Ascending aorta (tissue), 2 donors: ENCODE data around the gene RAB15. TPM values are rescaled to one million over a fixed set of nuclear protein-coding genes. Genes with fewer than 3 reads are reported as not detected.

Experiments used
- DNase-seq, 2 donors: peaks; one replicate each; pipeline ENCODE4 v3.0.0-alpha.2; 2019; ENCODE audit warnings: low spot score in 2 of 2
- H3K27ac ChIP-seq, 2 donors: fragments of 200-600 bp; sonication (generic); one replicate each; pipeline ENCODE4 v1.5.1; 2016 to 2017; ENCODE audit warnings: mild to moderate bottlenecking in 1 of 2
- H3K27me3 ChIP-seq: fragments of 200-600 bp; sonication (generic); one replicate; pipeline ENCODE4 v1.5.1; 2017
- H3K36me3 ChIP-seq, 2 donors: fragments of 200-600 bp; sonication (generic); one replicate each; pipeline ENCODE4 v1.5.1; 2016
- H3K4me1 ChIP-seq, 2 donors: fragments of 200-600 bp; sonication (generic); one replicate each; pipeline ENCODE4 v1.5.1; 2016 to 2017; ENCODE audit warnings: mild to moderate bottlenecking in 1 of 2
- H3K4me3 ChIP-seq, 2 donors: fragments of 200-600 bp; sonication (generic); one replicate each; pipeline ENCODE4 v1.5.1; 2016 to 2017; ENCODE audit warnings: mild to moderate bottlenecking in 1 of 2
- H3K9me3 ChIP-seq, 2 donors: fragments of 200-600 bp; sonication (generic); one replicate each; pipeline ENCODE4 v1.5.1; 2016
- CTCF ChIP-seq, 3 experiments: fragments of 200-600 bp in 2 of 3; fragments of 450-650 bp in 1 of 3; sonication (generic) in 2 of 3; IDR thresholded peaks; one replicate each; pipeline ENCODE4 v1.5.1; 2016 to 2019; ENCODE audit warnings: antibody characterized with exemption in 3 of 3, mild to moderate bottlenecking in 1 of 3, moderate library complexity in 1 of 3
- intact Hi-C: fragments of 100-400 bp; cut with DNase I; formaldehyde crosslinking; loops from one replicate; pipeline ENCODE4 v1.15.1; 2023
- total RNA-seq: library from RNA; depleted of rRNA; stranded (reverse); fragments of >200 nt; gene quantifications from one replicate; pipeline ENCODE4 v1.1.0, GENCODE V29; 2016

RAB15 gene
- total RNA-seq, 1 donor from 2014 or later, result 1.6 TPM

- no peak overlapping the region for H3K27ac ChIP-seq
- TF ChIP-seq CTCF (IDR thresholded peaks at IDR 0.05), result no peak
- intact Hi-C loops, result loop anchor here (5.0 kb wide), 1 partner anchor 57 kb away; no protein-coding TSS in a partner anchor
Observed at GRCh38 chr14:64974563-64974962, 2.4 kb upstream of the RAB15 start.

GRCh38 chr14:64973826-64974225, 1.7 kb upstream of the RAB15 start:
- TF ChIP-seq CTCF (IDR thresholded peaks at IDR 0.05), result no peak
- intact Hi-C loops, result loop anchor here (5.0 kb wide), 1 partner anchor 57 kb away; no protein-coding TSS in a partner anchor
- no peaks in the 10 kb centered on the region for H3K27me3 ChIP-seq
- DNase-seq, result no peak
- no peaks in the 10 kb centered on the region for H3K36me3 ChIP-seq
- H3K4me3 ChIP-seq, result no peak overlapping the region
- H3K27ac ChIP-seq, result no peak overlapping the region
- peaks cover 9 to 12% of the 10 kb centered on the region in 2 donors for H3K4me1 ChIP-seq
- no peaks in the 10 kb centered on the region for H3K9me3 ChIP-seq

More at GRCh38 chr14:64974563-64974962, 2.4 kb upstream of the RAB15 start:
- H3K27me3 ChIP-seq, result no peaks in the 10 kb centered on the region
- no peaks in the 10 kb centered on the region for H3K9me3 ChIP-seq
- H3K4me3 ChIP-seq, result no peak overlapping the region
- H3K36me3 ChIP-seq, result no peaks in the 10 kb centered on the region
- no peak for DNase-seq
- H3K4me1 ChIP-seq, result peaks cover 9 to 12% of the 10 kb centered on the region in 2 donors

GRCh38 chr14:64973026-64973442, 898 bp upstream of the RAB15 start:
- H3K9me3 ChIP-seq, result no peaks in the 10 kb centered on the region
- H3K4me1 ChIP-seq, result peaks cover 9 to 12% of the 10 kb centered on the region in 2 donors
- no peak for TF ChIP-seq CTCF (IDR thresholded peaks at IDR 0.05)
- intact Hi-C loops, result loop anchor here (5.0 kb wide), 1 partner anchor 56 kb away; no protein-coding TSS in a partner anchor
- H3K4me3 ChIP-seq, result peak overlapping the region in 1 of 2 donors; percentile 77
- H3K27me3 ChIP-seq, result no peaks in the 10 kb centered on the region
- no peak for DNase-seq
- H3K27ac ChIP-seq, result peak overlapping the region in 1 of 2 donors; percentile 32
- H3K36me3 ChIP-seq, result no peaks in the 10 kb centered on the region

- Histone ChIP-seq H3K36me3 (no peaks in the 10 kb centered on the region), H3K4me3 (peak overlapping the region; percentile 69 to 77), H3K27me3 (no peaks in the 10 kb centered on the region), H3K4me1 (peaks cover 9 to 12% of the 10 kb centered on the region in 2 donors), H3K9me3 (no peaks in the 10 kb centered on the region), H3K27ac (no peak overlapping the region)
- TF ChIP-seq CTCF (IDR thresholded peaks at IDR 0.05), result no peak
- no peak for DNase-seq
- intact Hi-C loops, result loop anchor here (5.0 kb wide), 1 partner anchor 54 kb away; no protein-coding TSS in a partner anchor
Observed at GRCh38 chr14:64971491-64971942, 619 bp downstream of the RAB15 start.

GRCh38 chr14:64970776-64971477, 1.2 kb downstream of the RAB15 start:
- peak overlapping the region; percentile 69 to 77 for H3K4me3 ChIP-seq
- no peaks in the 10 kb centered on the region for H3K9me3 ChIP-seq
- peaks cover 9 to 12% of the 10 kb centered on the region in 2 donors for H3K4me1 ChIP-seq
- H3K27me3 ChIP-seq, result no peaks in the 10 kb centered on the region
- no peak overlapping the region for H3K27ac ChIP-seq
- DNase-seq, result no peak
- no peaks in the 10 kb centered on the region for H3K36me3 ChIP-seq
- TF ChIP-seq CTCF (IDR thresholded peaks at IDR 0.05), result no peak
- intact Hi-C loops, result loop anchor here (5.0 kb wide), 1 partner anchor 54 kb away; no protein-coding TSS in a partner anchor
